Posterior vena cava (tissue), 2 donors: Measurements from ENCODE around the gene HOTAIR. TPM values are rescaled to one million over a fixed set of nuclear protein-coding genes. Genes with fewer than 3 reads are reported as not detected.
A peak's percentile ranks its signal among the peaks of the same experiment; 100 is the strongest.

Experiments used
- DNase-seq: peaks from one replicate; pipeline ENCODE4 v3.0.0-alpha.2; 2020; ENCODE audit warnings: low spot score
- intact Hi-C, 2 donors: fragments of 100-400 bp; cut with DNase I; formaldehyde crosslinking; loops; one replicate each; pipeline versions ENCODE4 v1.14.1 to v1.14.2; 2022 to 2023
- long read RNA-seq, 2 donors: library from polyadenylated mRNA; unstranded; transcript quantifications; one replicate each; pipeline ENCODE4 v2.0.0, GENCODE V29; 2020 to 2021
- total RNA-seq, 2 donors: library from RNA; stranded (reverse); fragmentation: NEBNext Ultra II Directional; extraction: Animal tissue kit (Norgen Biotek cat#: 25700); gene quantifications; one replicate each; pipeline ENCODE4 v1.2.1, GENCODE V29; 2021
- donor health status: DM: yes; HTN: yes; CAD: no.
- donor health status: DM: yes; HTN: yes; CAD: no.

HOTAIR gene
- total RNA-seq, result 1 to 10 TPM; 2.0 to 4.8 TPM
- long read RNA-seq, donor 1, partial matches to known transcripts, result 0 of 1 reads
- long read RNA-seq, donor 1, other reads (novel, unspliced or antisense), result 1 of 1 reads
- long read RNA-seq, donor 2, partial matches to known transcripts, result 7 of 20 reads
- long read RNA-seq, donor 2, other reads (novel, unspliced or antisense), result 11 of 20 reads

GRCh38 chr12:53974084-53975063 lies at the start of gene HOTAIR:
Gene HOTAIR, minus strand, starts transcription at chr12:53974954.
- intact Hi-C loops, result loop anchor here in 1 of 2 donors (10.0 kb wide), 1 partner anchor 200 kb away; no protein-coding TSS in a partner anchor
- DNase-seq, result no peak

- intact Hi-C loops, result no loop called here
- peak; percentile 77 for DNase-seq
Observed at GRCh38 chr12:54024127-54024526, 49.4 kb upstream of the HOTAIR start.

- DNase-seq, result no peak
- intact Hi-C loops, result no loop called here
Observed at GRCh38 chr12:54022960-54023884, 48.5 kb upstream of the HOTAIR start.

- DNase-seq, result no peak
- intact Hi-C loops, result no loop called here
Observed at GRCh38 chr12:54021432-54022013, 46.8 kb upstream of the HOTAIR start.

- no peak for DNase-seq
- intact Hi-C loops, result no loop called here
Observed at GRCh38 chr12:54020591-54021405, 46.0 kb upstream of the HOTAIR start.

- no peak for DNase-seq
- intact Hi-C loops, result no loop called here
Observed at GRCh38 chr12:54019924-54020590, 45.3 kb upstream of the HOTAIR start.

- DNase-seq, result no peak
- intact Hi-C loops, result no loop called here
Observed at GRCh38 chr12:54019091-54019811, 44.5 kb upstream of the HOTAIR start.

- intact Hi-C loops, result no loop called here
Observed at GRCh38 chr12:54018468-54018984, 43.8 kb upstream of the HOTAIR start.

GRCh38 chr12:54017878-54018467 lies 43.2 kb upstream of the HOTAIR start:
- intact Hi-C loops, result no loop called here
- peak; percentile 98 for DNase-seq

More at GRCh38 chr12:54018468-54018984, 43.8 kb upstream of the HOTAIR start:
- DNase-seq, result no peak

GRCh38 chr12:54017027-54017788 lies 42.5 kb upstream of the HOTAIR start:
- no peak for DNase-seq
- intact Hi-C loops, result no loop called here

GRCh38 chr12:54016478-54016964 lies 41.8 kb upstream of the HOTAIR start:
- no peak for DNase-seq
- intact Hi-C loops, result no loop called here

GRCh38 chr12:54016051-54016450 lies 41.3 kb upstream of the HOTAIR start:
- intact Hi-C loops, result no loop called here
- no peak for DNase-seq

- DNase-seq, result no peak
- intact Hi-C loops, result no loop called here
Observed at GRCh38 chr12:54015018-54015931, 40.5 kb upstream of the HOTAIR start.

GRCh38 chr12:54014377-54015017 lies 39.7 kb upstream of the HOTAIR start:
- DNase-seq, result no peak
- intact Hi-C loops, result no loop called here
